MCF 10A (cell line): ENCODE results near the gene PTGS1. TPM values are rescaled to one million over a fixed set of nuclear protein-coding genes. Genes with fewer than 3 reads are reported as not detected.

Experiments used
- BruUV-seq: library from RNA; stranded (reverse); fragments of 400-500 nt; replicated peaks from 2 replicates; lab custom pipeline; 2021; lab: Mats Ljungman, UMichigan
- CTCF ChIA-PET: fragments of 300-600 bp; sonication (Branson Sonifier 250); formaldehyde crosslinking; extraction: SDS; loops from one replicate; lab custom pipeline; 2021; ENCODE audit warnings: antibody characterized with exemption, inconsistent platforms; lab: Yijun Ruan, JAX
- POLR2A ChIA-PET: fragments of 300-600, 350-650 bp; sonication (Branson Sonifier 250); formaldehyde crosslinking; extraction: SDS; loops from one replicate; lab custom pipeline; 2020; ENCODE audit warnings: antibody characterized with exemption, inconsistent platforms; lab: Yijun Ruan, JAX
- DNase-seq: peaks from one replicate; pipeline ENCODE4 v3.0.0-alpha.2; 2018; ENCODE audit not compliant: unreplicated experiment
- H3K27ac Mint-ChIP-seq: one replicate; pipeline ENCODE4 v1.8.0; 2022; ENCODE audit warnings: mild to moderate bottlenecking, low read depth, mixed read lengths; ENCODE audit not compliant: unreplicated experiment
- H3K27me3 Mint-ChIP-seq: one replicate; pipeline ENCODE4 v1.8.0; 2022; ENCODE audit warnings: mixed read lengths; ENCODE audit not compliant: insufficient read depth, unreplicated experiment
- H3K36me3 Mint-ChIP-seq: one replicate; pipeline ENCODE4 v1.8.0; 2022; ENCODE audit warnings: mild to moderate bottlenecking, moderate library complexity, mixed read lengths; ENCODE audit not compliant: insufficient read depth, unreplicated experiment
- H3K4me1 Mint-ChIP-seq: one replicate; pipeline ENCODE4 v1.8.0; 2022; ENCODE audit warnings: mixed read lengths; ENCODE audit not compliant: insufficient read depth, unreplicated experiment
- H3K4me3 Mint-ChIP-seq: one replicate; pipeline ENCODE4 v1.8.0; 2022; ENCODE audit warnings: mild to moderate bottlenecking, moderate library complexity, mixed read lengths; ENCODE audit not compliant: unreplicated experiment
- H3K9me3 Mint-ChIP-seq: one replicate; pipeline ENCODE4 v1.8.0; 2022; ENCODE audit warnings: mixed read lengths; ENCODE audit not compliant: unreplicated experiment
- intact Hi-C: fragments of 100-400 bp; cut with micrococcal nuclease; formaldehyde crosslinking; loops from 2 replicates; pipeline ENCODE4 v1.14.1; 2022
- total RNA-seq: library from RNA; stranded (reverse); gene quantifications from 2 replicates; pipeline ENCODE4 v1.2.3, GENCODE V29; 2022
- TF ChIP-seq, protein P1 (sequence below): fragments of 200-600 bp; IDR thresholded peaks from one replicate; pipeline ENCODE4 v1.8.0; 2022; ENCODE audit warnings: antibody characterized with exemption, mild to moderate bottlenecking; ENCODE audit not compliant: unreplicated experiment

The PTGS1 gene
- total RNA-seq, 1 experiment from 2014 or later = 0.70 TPM

DNA sequence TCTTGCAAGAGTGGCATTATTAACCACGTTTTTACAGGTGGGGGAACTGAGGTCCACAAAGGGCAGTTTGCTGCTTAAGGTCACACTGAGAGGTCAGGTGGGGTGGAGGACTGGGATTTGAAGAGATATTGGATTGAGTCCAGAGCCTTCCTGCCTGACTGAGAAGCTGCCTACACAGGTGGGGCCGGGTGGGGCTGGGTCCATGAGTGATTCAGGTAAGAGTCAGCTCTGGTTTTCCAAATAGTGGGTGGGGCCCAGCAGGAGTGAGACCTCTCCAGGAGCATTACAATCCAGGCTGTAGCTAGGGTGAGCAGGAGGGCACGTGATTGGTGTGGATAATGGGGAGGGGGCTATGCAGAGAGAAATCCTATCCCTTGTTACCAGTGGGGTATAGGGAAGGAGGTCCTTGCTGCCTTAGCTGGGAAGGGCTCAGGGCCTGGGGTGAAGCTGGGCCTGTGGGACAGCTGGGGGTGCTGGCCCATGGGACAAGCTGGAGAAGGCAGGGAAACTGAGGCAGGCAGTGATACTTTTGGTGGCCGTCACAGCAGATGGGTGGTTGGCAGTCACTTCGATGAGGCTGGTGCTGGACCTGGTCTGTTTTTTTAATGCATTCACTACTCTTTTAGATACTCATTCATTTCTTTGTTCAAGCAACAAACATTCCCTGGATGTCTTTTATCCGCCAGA lies 2.9 kb upstream of the PTGS1 start:
- H3K27ac Mint-ChIP-seq = no peak overlapping the region
- H3K4me1 Mint-ChIP-seq = peaks cover 6% of the 10 kb centered on the region
- BruUV-seq = no TSS peak
- no peak overlapping the region for H3K4me3 Mint-ChIP-seq
- no peaks in the 10 kb centered on the region for H3K27me3 Mint-ChIP-seq
- CTCF ChIA-PET = interaction anchor here (0.5 to 4.9 kb wide), 11 partner anchors 10 to 680 kb away, joined by 3 to 27 read pairs (median 4); no protein-coding TSS in a partner anchor
- TF ChIP-seq, protein P1, sequence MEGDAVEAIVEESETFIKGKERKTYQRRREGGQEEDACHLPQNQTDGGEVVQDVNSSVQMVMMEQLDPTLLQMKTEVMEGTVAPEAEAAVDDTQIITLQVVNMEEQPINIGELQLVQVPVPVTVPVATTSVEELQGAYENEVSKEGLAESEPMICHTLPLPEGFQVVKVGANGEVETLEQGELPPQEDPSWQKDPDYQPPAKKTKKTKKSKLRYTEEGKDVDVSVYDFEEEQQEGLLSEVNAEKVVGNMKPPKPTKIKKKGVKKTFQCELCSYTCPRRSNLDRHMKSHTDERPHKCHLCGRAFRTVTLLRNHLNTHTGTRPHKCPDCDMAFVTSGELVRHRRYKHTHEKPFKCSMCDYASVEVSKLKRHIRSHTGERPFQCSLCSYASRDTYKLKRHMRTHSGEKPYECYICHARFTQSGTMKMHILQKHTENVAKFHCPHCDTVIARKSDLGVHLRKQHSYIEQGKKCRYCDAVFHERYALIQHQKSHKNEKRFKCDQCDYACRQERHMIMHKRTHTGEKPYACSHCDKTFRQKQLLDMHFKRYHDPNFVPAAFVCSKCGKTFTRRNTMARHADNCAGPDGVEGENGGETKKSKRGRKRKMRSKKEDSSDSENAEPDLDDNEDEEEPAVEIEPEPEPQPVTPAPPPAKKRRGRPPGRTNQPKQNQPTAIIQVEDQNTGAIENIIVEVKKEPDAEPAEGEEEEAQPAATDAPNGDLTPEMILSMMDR = no peak
- DNase-seq = peak; percentile 76
- intact Hi-C loops = loop anchor here (5.0 kb wide), 1 partner anchor 84 kb away; no protein-coding TSS in a partner anchor
- H3K36me3 Mint-ChIP-seq = no peaks in the 10 kb centered on the region
- POLR2A ChIA-PET = interaction anchor here (0.8 to 1.5 kb wide), 2 partner anchors 9 to 14 kb away, joined by 3 to 4 read pairs; no protein-coding TSS in a partner anchor
- H3K9me3 Mint-ChIP-seq = peaks cover 7% of the 10 kb centered on the region

DNA sequence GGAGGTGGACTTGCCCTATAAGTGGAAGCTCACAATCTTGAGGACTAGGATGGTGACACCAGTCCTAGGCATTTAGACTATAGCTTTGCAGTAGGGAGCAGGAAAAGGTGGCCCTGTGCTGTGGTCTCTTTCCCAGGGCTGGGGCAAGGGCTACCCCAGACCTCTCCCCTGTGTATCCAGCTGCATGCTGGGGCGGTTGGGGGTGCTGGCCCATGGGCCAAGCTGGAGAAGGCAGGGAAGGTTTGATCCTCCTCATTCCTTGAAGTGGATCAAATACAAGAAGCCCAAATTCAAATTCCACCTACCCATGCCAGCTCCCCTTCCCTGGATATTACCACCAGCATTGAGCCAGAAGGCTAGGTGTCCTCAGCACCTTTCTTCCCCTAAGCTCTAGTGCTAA lies 2.2 kb upstream of the PTGS1 start:
- no peaks in the 10 kb centered on the region for H3K27me3 Mint-ChIP-seq

DNA sequence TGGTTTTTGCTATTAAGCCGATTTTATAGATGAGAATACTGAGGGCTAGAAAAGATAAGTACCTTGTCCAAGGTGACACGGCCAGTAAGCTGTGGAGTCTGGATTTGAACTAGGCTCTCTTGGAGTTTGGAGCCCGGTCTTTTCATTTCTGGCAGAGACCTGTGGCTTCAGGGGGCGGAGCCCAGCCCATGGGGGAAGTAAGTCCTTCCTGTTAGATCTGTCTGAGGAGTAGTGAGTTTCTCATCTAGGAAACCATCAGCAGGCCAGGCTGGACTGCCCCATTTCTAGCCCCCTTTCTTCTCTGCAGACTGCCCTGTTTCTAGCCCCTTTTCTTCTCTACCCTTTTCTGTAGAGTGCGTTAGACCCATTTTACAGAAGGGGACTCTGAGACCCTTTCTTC lies 521 bp upstream of the PTGS1 start:
- BruUV-seq = no TSS peak
- intact Hi-C loops = no loop called here
- H3K36me3 Mint-ChIP-seq = no peaks in the 10 kb centered on the region
- H3K9me3 Mint-ChIP-seq = peaks cover 7% of the 10 kb centered on the region
- H3K27me3 Mint-ChIP-seq = no peaks in the 10 kb centered on the region
- no peak overlapping the region for H3K27ac Mint-ChIP-seq
- H3K4me3 Mint-ChIP-seq = peak overlapping the region; percentile 62
- POLR2A ChIA-PET = interaction anchor here (1.2 kb wide), 1 partner anchor 20 kb away, joined by 3 read pairs; no protein-coding TSS in a partner anchor
- no peak for DNase-seq
- H3K4me1 Mint-ChIP-seq = peaks cover 6% of the 10 kb centered on the region
- CTCF ChIA-PET = interaction anchor here (0.6 to 0.8 kb wide), 3 partner anchors 17 to 440 kb away, joined by 3 read pairs; no protein-coding TSS in a partner anchor
- TF ChIP-seq, protein P1 = no peak

More for the DNA sequence above, 2.2 kb upstream of the PTGS1 start:
- Mint-ChIP-seq H3K27ac (no peak overlapping the region), H3K36me3 (no peaks in the 10 kb centered on the region), H3K4me3 (no peak overlapping the region), H3K9me3 (peaks cover 7% of the 10 kb centered on the region), H3K4me1 (peaks cover 6% of the 10 kb centered on the region)
- DNase-seq = no peak
- POLR2A ChIA-PET = interaction anchor here (1.5 kb wide), 1 partner anchor 14 kb away, joined by 3 read pairs; no protein-coding TSS in a partner anchor
- BruUV-seq = no TSS peak
- TF ChIP-seq, protein P1 = no peak
- intact Hi-C loops = loop anchor here (5.0 kb wide), 1 partner anchor 84 kb away; no protein-coding TSS in a partner anchor
- CTCF ChIA-PET = interaction anchor here (1.0 to 4.9 kb wide), 5 partner anchors 11 to 271 kb away, joined by 3 to 27 read pairs (median 8); no protein-coding TSS in a partner anchor

DNA sequence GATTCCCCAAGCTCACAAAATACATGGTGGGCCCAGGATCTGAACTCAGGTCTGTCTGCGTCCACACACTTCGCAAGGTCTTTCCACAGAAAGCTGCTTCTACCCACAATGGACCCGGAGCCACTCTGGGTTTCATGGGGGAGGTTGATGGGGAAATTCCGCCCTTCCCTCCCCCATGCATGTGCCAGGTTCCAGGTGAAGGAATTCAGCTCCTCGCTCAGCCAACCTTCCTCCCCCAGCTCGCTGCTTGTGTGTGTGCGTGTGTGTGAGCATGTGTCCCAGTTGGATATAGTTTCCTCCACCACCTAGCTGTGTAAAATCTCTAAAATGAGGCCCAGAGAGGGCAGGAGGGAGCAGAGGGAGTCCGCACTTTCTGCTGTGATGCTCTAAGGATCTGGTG lies 1.0 kb downstream of the PTGS1 start:
- Mint-ChIP-seq H3K27ac (no peak overlapping the region), H3K36me3 (no peaks in the 10 kb centered on the region), H3K4me3 (no peak overlapping the region), H3K9me3 (peaks cover 7% of the 10 kb centered on the region), H3K27me3 (no peaks in the 10 kb centered on the region), H3K4me1 (peaks cover 12% of the 10 kb centered on the region)
- intact Hi-C loops = no loop called here
- no peak for DNase-seq
- ChIA-PET CTCF (interaction anchor here (0.5 to 0.9 kb wide), 2 partner anchors 22 to 628 kb away, joined by 3 read pairs; no protein-coding TSS in a partner anchor), POLR2A (no interaction called here)
- TF ChIP-seq, protein P1 = no peak
- BruUV-seq = no TSS peak
